Activated CD8-positive, alpha-beta memory T cell treated with anti-CD3 and anti-CD28 coated beads for 48 hours (primary cell): ENCODE measurements around the gene RHBDL3.
"Not testable (repeated sequence)": the region's sequence is repeated elsewhere in the genome, so short reads cannot be mapped to it uniquely, and the experiment has no call there.

Experiments used
- DNase-seq, 3 experiments: peaks; one replicate each; pipeline ENCODE4 v3.0.0-alpha.2; 2020; ENCODE audit warnings: low read depth in 2 of 3, low spot score in 2 of 3

Gene RHBDL3

DNA sequence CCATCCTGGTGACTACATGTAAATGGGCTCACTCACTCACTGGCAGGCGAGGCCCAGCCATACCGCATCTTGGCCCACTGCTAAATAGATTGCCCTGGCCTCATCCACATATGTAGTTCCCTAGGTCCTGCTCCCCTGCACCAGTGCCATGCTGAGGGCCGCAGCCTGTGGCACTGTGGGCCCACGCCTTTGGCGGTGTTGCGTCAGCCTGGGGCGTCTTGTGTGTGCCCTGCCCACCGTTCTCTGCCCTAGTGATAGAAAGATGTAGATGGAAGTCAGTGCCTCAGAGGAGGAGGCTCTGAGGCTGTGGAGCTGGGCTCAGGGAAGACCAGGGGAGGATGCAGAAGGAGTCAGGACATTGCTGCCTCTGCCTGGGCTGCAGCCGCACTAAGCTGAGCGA, 57.4 kb downstream of the RHBDL3 start:
- no peak for DNase-seq

DNA sequence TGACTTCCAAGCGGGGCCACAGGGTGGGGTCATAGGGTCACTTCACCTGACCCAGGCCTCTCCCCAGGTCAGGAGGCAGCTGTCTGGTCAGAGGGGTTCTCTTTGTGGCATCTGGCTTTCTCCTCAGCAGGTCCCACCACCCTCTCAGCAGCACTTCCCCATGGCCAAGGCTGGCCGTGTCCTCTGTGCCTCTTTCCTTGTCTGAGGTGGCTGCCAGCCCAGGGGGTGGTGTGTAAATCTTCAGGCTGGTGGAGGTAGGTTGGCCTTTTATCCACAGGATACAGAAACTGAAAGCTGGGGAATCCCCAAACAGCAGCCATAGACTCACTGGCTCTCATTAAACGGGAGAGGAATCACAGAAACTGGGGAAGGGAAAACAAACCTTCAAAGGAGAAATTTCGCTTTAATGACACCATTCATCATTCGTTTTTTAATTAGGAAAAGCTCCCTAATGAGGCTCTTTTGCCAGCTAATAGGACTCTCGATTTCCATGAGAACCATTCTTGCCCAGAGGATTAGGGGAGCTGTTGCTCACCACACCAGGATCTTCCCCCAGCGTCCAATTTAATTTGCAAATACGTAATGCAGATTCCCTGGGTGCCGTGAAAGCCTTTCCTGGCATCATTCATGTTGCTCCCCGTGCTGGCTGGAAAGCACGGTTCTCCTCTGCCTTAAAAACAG, 58.3 kb downstream of the RHBDL3 start:
- DNase-seq = no peak

DNA sequence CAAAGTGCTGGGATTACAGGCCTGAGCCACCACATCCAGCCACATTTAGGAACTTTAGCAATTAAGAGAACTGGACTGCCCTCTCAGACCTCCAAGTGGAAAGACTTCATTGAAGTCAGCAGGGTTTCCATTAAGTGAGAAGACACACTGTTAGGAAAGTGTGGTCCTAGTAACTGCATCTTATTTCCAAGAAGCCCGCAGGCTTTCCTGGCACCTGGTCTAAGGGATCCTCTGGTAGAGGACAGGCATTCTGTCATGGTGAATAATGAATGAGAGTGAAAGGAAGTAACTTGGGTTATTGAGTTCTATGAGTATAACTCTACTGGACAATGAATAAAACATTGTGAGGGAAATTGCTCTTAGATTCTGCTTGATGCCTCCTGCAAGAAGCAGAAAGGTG, 62.3 kb downstream of the RHBDL3 start:
- DNase-seq = no peak

DNA sequence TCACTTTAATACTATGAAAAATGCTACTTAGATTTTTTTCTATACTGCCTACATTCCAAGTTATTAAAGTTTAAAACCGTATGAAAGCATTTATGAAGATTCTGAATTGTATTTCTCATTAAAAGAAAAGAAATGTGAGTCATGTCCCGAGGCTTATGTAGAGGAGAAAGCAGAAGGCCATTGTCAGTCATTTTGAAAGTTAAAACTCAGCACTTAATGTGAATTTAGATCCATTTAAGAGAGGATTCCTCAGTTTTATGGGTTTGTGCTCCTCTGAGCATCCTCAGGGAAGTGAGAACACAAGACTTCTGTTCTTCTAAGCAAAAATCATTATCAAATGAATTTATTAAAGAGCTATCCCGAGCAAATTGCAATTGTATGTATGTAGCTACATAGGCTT, 64.5 kb downstream of the RHBDL3 start:
- no peak for DNase-seq

DNA sequence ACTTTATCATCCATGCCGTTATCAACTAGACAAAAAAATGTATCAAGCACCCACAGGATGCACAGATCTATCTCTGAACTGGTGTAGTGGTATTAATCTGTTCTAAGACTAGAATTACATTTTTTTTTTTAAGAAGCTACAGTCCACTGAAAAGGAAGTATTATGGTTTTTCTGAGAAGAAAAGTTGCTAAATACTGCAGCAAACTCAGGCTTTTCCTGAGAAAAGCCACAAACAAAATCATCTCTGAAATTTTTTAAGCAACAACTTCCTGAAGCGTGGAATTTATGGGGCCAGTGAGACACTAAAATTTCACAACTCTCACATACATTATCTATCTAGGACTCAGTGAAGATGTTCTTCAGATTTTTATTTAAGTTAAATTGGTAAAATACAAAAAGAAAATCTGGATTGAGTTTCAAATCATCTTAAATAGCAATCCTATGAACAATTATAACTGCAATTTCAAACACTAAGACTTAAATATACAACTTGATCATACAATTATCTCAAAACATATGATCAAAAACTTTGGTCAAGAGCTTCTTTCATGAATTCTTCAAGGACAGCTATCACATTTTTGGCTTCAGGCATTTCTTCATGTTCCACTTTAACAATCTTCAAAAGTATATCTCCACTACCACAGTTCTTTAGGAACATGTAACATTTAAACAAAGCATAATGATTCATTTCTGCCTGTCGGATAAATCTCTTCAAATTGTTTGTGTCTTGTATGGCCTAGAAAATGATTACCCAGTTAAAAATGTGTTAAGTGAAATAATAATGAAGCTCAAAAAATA, 65.8 kb downstream of the RHBDL3 start:
- DNase-seq = no peak

DNA sequence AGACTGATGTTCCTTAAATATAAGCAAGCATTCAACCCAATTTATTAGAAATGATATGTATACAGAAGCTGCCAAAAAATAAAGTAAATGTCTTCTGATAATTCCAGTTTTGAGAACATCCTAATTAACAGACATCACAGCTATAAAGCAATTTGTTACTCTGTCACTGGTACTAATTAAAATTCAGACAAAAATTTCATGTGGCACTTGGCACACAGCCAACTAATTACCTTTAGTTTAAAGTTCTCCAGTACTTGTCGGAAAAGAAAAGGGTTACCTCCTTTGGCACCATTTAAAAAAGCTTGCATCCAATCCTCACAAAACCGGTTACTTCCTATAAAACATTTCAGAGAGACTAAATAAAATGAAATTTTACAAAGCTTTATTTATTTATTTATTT, 67.6 kb downstream of the RHBDL3 start:
- no peak for DNase-seq

DNA sequence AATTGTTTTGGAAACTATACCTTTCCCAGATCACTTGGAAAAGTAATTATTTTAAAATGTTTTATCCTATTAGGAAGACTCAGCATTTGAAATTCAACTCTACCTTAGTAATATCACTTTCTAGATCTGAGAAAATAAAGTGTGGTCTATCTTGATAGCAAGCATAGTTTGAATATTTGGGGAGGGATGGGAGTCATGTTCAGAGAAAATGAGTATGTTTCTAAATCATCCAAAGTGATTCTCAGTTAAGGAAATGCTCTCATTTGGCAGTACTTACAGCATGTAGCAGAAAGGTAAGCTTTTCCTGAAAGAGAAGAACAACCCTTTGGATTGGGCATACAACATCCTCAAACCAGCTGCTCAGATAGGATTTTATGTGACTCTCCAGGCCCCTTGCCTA, 69.4 kb downstream of the RHBDL3 start:
- no peak for DNase-seq

DNA sequence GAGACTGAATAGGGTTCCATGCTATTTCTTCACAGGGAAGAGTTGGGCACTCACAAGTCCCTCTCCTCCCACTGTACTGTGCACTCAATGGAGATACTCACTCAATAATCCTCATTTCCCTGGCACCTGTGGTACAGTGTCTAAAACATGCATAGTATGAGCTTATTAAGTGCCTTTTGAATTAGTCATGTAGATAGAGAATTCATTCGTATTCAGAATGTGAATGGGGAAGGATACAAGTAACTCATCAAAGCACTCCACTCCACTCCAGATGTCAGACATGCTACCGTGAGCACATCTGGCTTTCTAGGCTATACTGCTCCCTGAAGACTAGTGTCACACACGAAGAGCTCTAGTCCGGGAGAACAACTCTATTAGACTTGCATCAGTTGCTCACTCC, 70.1 kb downstream of the RHBDL3 start:
- DNase-seq = no peak

DNA sequence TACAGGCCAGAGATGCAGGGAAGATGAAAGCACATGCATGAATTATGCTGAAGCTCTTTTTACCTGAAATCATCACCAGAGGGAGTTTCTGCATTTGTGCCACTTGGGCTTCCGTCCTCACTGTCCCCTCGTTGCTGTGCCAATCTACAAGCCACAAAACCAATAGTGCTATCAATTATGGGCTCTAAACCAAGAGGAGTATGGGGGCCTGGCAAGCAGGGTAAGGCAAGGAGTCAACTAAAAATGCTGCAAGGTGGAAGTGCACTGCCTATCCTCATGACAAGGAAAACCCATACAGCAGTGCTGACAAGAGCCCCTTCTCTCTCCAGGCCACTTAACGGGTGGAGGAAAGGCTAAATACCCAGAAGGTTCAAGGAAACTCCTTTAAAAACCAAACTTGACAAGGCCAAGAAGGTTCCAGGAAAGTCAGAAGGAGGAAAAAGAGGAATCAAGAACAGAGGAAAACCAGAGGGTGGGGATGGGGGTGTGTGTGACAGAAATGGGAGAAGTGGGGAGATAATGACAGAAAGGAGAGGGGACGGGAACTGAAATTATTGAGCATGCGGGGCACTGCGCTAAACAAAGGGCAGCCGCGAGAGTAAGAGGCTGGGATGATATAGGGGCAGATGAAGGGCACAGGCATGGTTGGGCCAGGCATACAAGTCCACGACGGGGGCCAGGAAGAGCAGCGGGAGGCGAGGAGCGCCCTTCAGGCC, 75.7 kb downstream of the RHBDL3 start:
- no peak for DNase-seq

DNA sequence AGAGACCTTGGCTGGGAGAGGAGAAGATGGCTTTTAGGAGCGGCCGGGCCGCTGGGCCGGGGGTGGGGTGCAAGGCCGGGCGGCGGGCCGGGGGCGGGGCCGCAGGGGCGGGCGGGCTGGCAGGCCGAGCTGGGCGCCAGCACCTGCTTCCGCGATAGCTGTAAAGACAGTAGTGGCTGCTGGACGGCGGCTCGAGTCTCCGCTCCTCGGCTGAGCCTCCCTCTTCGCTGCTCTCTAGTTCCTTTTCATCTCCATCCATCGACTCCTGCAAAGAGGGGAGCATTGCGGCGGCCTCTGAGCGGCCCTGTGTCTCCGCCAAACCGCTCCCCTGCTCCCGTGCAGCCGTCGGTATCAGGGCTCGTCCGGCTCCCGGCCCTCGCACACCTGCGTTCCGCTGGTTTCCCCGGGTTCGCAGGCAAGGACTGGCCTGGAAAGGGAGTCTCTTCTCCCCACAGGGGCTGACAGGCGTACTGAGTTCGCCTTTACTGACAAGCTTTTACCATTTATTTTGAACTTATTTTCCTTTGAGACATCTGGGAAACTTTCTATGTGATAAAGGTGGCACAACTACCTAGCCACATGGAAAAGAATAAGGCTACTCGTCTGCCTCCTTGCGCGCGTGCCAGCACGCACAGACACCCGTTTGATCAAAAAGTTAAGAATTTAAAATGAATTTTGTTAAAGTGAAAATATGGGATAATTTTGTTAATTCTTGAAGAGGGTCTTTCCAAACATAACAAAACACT, 76.4 kb downstream of the RHBDL3 start, which contains the start of gene C17orf75:
Gene C17orf75, minus strand, starts transcription at position 317 of the 746 bp plus-strand sequence. Its CDS starts 34 bp downstream, at position 283.
- peak; percentile 61 to 78 (median 69) for DNase-seq

DNA sequence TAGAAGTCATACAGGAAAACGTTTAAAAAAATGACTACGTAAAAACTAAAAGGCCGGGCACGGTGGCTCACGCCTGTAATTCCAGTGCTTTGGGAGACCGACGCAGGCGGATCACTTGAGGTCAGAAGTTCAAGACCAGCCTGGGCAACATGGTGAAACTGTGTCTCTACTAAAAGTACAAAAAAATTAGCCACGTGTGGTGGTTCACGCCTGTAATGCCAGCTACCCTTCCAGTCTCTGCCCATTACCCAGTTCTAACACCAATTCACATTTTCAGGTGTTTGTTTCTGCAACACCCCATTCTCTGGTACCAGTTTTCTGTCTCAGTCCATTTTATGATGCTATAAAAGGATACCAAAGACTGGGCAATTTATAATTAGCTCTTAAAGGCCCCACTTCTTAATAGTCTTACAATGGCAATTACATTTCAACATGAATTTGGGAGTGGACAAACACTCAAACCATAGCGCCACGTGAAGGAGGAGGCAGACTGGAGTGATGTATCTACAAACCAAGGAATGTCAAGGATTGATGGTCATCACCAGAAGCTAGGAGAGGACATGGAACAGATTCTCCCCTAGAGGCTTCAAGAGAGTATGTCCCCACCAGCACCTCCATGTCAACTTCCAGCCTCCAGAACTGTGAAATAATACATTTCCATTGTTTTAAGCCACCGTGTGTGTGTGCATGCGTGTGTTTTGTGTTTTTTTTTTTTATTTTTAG, 77.1 kb downstream of the RHBDL3 start:
- DNase-seq = no peak

DNA sequence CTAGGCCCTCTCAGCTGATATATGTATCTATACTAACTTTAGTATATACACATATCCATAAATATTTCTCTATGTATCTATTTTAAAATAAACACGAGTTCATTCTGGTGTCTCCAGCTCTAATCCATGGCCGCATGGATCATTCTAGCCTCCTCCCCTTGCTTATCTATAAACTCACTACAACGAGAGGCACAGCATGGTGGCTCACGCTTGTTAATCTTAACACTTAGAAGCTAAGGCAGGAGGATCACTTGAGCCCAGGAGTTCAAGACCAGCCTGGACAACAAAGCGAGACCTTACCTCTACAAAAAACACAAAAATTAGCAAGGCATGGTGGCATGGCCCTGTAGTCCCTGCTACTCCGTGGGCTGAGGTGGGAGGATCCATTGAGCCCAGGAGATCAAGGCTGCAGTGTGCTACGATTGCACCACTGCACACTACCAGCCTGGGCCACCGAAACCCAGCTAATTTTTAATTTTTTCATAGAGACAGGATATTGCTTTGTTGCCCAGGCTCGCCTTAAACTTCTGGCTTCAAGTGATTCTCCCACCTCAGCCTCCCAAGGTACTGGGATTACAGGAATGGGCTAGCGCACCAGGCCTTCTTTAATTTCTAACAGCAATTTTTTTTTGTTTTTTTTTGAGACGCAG, 80.4 kb downstream of the RHBDL3 start:
- no peak for DNase-seq

DNA sequence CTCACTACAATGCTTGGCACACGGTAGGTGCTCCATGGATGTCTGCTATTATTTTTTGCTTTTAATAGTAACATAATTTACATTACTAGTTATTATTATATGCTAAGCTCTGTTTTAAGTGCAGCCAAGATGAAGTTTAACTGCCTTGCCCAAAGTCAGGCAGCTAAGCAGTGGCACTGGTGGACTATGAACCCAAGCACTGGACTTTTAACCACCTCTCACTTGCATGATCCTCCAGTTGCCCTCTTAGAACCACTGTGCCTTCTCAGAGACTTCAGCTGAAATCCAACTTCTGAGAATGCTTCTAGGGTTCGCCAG, 82.8 kb downstream of the RHBDL3 start:
- no peak for DNase-seq

DNA sequence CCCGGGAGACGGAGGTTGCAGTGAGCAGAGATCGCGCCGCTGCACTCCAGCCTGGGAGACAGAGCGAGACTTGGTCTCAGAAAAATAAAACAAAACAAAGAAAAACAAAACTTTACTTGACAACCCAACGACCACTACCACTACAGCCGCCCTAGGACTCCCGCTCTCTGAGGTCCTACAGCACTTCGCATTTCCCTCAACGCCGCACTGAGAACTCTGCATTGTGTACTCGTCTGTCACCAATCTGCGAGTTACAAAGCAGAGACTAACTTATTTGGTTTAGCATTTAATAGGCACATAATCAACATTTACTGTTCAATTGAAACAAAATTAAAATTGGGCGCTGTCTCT, 83.8 kb downstream of the RHBDL3 start:
- no peak for DNase-seq

DNA sequence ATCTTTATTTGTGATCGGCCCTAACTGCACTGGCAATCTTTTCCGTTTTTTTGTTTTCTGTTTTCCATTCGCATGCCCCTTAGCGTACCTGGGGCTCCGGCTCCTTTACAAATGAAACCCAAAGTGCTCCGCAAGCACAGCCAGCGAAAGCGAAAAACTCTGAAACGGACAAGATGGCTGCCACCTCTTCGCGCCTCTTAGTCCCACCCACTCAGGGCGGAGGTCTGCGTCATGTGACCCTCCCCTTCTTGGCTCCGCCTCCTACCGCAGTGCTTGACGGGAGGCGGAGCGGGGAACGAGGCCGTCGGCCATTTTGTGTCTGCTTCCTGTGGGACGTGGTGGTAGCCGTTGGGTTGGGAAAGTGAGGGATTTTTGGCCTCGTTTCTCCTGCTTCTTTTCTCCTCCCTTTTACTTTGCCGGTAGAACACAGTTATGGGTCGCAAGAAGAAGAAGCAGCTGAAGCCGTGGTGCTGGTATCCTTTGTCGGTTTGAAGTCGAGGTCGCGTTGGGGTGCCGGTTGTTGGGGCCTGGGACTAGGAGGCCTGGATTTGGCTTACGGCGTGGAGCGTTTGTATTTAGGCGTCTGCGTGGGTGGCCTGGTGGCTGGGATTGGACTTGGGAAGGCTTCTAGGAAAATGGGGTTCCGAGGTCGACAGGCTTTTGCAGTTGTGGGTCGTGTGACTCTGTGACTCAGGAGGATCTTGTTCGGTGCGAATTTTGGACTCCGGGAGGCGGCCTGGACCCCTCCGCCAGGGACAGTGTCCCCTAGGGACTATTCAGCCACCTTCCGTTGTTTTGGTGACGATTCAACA, 84.4 kb downstream of the RHBDL3 start, which contains the start of gene ZNF207:
Gene ZNF207, plus strand, starts transcription at position 304 of the 812 bp plus-strand sequence. Its CDS starts 129 bp downstream, at position 433.
- peak; percentile 77 to 90 (median 81) for DNase-seq

DNA sequence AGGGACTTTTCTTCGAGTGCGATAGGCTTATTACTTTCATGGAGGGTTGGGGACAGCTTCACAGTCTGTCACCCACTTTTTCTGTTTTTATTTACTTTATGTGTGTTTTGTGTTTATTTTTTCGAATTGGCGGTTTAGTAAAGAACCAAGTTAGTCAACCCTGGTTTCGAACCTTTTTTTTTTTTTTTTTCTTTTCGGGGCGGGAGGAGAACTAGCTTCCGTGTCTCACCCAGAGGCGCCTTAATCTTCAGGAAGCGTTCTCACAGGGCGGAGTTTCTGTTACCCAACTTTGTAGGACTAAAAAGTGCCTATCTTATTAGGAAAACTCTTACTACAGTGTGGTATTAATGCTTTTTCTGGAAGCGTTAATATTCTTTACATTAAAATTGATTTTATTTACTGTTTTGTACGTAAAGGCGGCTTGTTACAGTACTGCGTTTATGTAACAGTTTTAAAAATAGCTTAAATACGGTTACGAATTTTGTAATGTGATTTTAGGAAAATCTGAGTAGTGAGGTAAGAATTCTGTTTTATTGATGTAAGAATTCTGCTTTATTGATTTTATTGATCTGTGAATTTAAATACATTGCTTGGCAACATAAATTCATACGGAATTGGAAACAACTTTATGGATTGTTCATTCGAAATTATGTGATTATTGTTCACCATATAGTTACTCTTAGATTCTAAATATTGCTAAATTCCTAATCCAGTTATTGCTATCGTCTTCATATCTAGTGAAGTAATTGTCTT, 85.2 kb downstream of the RHBDL3 start:
- DNase-seq = no peak

DNA sequence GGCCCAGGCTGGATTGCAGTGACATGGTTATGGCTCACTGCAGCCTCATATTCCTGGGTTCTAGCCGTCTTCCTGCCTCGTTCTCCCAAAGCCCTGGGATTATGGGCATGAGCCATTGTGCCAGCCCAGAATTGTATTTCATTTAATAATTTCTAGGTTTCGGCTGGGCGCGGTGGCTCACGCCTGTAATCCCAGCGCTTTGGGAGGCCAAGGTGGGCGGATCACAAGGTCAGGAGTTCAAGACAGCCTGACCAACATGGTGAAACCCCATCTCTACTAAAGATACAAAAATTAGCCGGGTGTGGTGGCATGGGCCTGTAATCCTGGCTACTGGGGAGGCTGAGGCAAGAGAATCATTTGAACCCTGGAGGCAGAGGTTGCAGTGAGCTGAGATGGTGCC, 87.1 kb downstream of the RHBDL3 start:
- not testable (repeated sequence) for DNase-seq

DNA sequence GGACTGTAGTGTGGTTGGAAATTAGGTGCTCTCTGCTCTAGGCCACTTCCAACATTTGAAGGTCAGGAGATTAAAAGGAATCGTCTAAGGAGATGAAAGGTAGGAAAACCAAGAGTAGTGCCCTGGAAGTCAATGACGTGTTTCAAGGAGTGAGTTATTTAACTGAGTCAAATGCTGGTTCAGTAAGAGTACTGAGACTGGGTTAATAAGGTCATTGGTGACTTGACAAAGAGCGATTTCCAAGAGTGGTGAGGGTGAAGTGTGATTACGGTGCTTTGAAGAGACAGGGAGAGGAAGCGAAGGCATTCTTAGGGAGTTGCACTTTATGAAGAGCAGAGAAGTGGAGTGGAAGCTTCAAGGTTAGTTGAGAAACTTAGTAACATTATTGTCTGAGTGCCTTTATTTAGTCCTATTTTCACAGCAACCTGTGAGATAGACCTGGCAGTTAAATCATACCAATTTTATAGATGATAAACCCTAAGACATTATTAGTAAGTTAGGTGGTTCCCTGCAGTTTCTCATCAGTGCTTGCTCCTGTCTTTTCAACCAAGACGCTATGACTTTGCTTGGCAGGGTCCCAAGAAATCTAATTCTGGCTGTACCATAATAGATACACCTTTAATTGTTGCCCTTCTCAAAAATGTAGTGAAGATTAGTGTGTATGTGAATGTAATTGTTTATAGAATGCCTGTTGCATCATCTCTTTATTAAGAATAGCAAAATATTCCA, 90.2 kb downstream of the RHBDL3 start:
- DNase-seq = no peak
